Activated naive CD4-positive, alpha-beta T cell treated with anti-CD3 and anti-CD28 coated beads, Interleukin-2, amount 10 ng/mL, durations not matched to agents 7 days and 5 days (primary cell): ENCODE measurements around the gene INSYN2B.

ENCODE experiments used
- CTCF ChIA-PET: fragments of 350-600 bp; sonication (Branson Sonifier 250); formaldehyde crosslinking; loops from one replicate; lab custom pipeline; 2021; ENCODE audit warnings: antibody characterized with exemption; lab: Charles Lee
- DNase-seq: peaks from one replicate; pipeline ENCODE4 v3.0.0-alpha.2; 2020
- H3K27ac Mint-ChIP-seq: one replicate; pipeline ENCODE4 v1.8.0; 2021; ENCODE audit warnings: mild to moderate bottlenecking, moderate library complexity, mixed read lengths
- H3K27me3 Mint-ChIP-seq: one replicate; pipeline ENCODE4 v1.8.0; 2021; ENCODE audit warnings: mild to moderate bottlenecking, mixed read lengths
- H3K36me3 Mint-ChIP-seq: one replicate; pipeline ENCODE4 v1.8.0; 2021; ENCODE audit warnings: mixed read lengths
- H3K4me1 Mint-ChIP-seq: one replicate; pipeline ENCODE4 v1.8.0; 2021; ENCODE audit warnings: mixed read lengths
- H3K4me3 Mint-ChIP-seq: one replicate; pipeline ENCODE4 v1.8.0; 2021; ENCODE audit warnings: mild to moderate bottlenecking, moderate library complexity, mixed read lengths
- H3K9me3 Mint-ChIP-seq: one replicate; pipeline ENCODE4 v1.8.0; 2021; ENCODE audit warnings: mixed read lengths

Gene INSYN2B

GRCh38 chr5:169880012-169880663 is 100.2 kb downstream of the INSYN2B start:
- peaks cover 23% of the 10 kb centered on the region for H3K36me3 Mint-ChIP-seq
- H3K4me3 Mint-ChIP-seq = no peak overlapping the region
- no peak for DNase-seq
- H3K9me3 Mint-ChIP-seq = no peaks in the 10 kb centered on the region
- H3K4me1 Mint-ChIP-seq = no peaks in the 10 kb centered on the region
- no peak overlapping the region for H3K27ac Mint-ChIP-seq
- CTCF ChIA-PET = no interaction called here
- no peaks in the 10 kb centered on the region for H3K27me3 Mint-ChIP-seq

- H3K27me3 Mint-ChIP-seq = no peaks in the 10 kb centered on the region
- peaks cover 13% of the 10 kb centered on the region for H3K36me3 Mint-ChIP-seq
- CTCF ChIA-PET = no interaction called here
- no peak for DNase-seq
- no peak overlapping the region for H3K4me3 Mint-ChIP-seq
- H3K9me3 Mint-ChIP-seq = no peaks in the 10 kb centered on the region
- no peak overlapping the region for H3K27ac Mint-ChIP-seq
- H3K4me1 Mint-ChIP-seq = no peaks in the 10 kb centered on the region
Measured at GRCh38 chr5:169876386-169876785, 103.9 kb downstream of the INSYN2B start.

GRCh38 chr5:169875731-169876130 is 104.6 kb downstream of the INSYN2B start:
- no peaks in the 10 kb centered on the region for H3K4me1 Mint-ChIP-seq
- no peak overlapping the region for H3K27ac Mint-ChIP-seq
- no peaks in the 10 kb centered on the region for H3K9me3 Mint-ChIP-seq
- H3K36me3 Mint-ChIP-seq = peaks cover 13% of the 10 kb centered on the region
- CTCF ChIA-PET = no interaction called here
- no peak overlapping the region for H3K4me3 Mint-ChIP-seq
- no peak for DNase-seq
- H3K27me3 Mint-ChIP-seq = no peaks in the 10 kb centered on the region

- DNase-seq = no peak
- H3K4me1 Mint-ChIP-seq = no peaks in the 10 kb centered on the region
- CTCF ChIA-PET = no interaction called here
- H3K36me3 Mint-ChIP-seq = peaks cover 13% of the 10 kb centered on the region
- no peak overlapping the region for H3K4me3 Mint-ChIP-seq
- H3K27me3 Mint-ChIP-seq = no peaks in the 10 kb centered on the region
- H3K27ac Mint-ChIP-seq = no peak overlapping the region
- H3K9me3 Mint-ChIP-seq = no peaks in the 10 kb centered on the region
Measured at GRCh38 chr5:169875091-169875728, 105.1 kb downstream of the INSYN2B start.

GRCh38 chr5:169874621-169875020 is 105.7 kb downstream of the INSYN2B start:
- no peaks in the 10 kb centered on the region for H3K4me1 Mint-ChIP-seq
- H3K36me3 Mint-ChIP-seq = peaks cover 13% of the 10 kb centered on the region
- no peak overlapping the region for H3K27ac Mint-ChIP-seq
- CTCF ChIA-PET = no interaction called here
- DNase-seq = no peak
- H3K9me3 Mint-ChIP-seq = no peaks in the 10 kb centered on the region
- H3K4me3 Mint-ChIP-seq = no peak overlapping the region
- H3K27me3 Mint-ChIP-seq = no peaks in the 10 kb centered on the region

GRCh38 chr5:169873642-169874041 is 106.7 kb downstream of the INSYN2B start:
- H3K36me3 Mint-ChIP-seq = peaks cover 10% of the 10 kb centered on the region
- H3K27ac Mint-ChIP-seq = no peak overlapping the region
- no peaks in the 10 kb centered on the region for H3K4me1 Mint-ChIP-seq
- no peak overlapping the region for H3K4me3 Mint-ChIP-seq
- CTCF ChIA-PET = no interaction called here
- no peaks in the 10 kb centered on the region for H3K27me3 Mint-ChIP-seq
- no peaks in the 10 kb centered on the region for H3K9me3 Mint-ChIP-seq
- DNase-seq = no peak

GRCh38 chr5:169871826-169872490 is 108.3 kb downstream of the INSYN2B start:
- H3K27ac Mint-ChIP-seq = no peak overlapping the region
- CTCF ChIA-PET = no interaction called here

GRCh38 chr5:169870211-169870610 is 110.1 kb downstream of the INSYN2B start:
- Mint-ChIP-seq H3K4me3 (no peak overlapping the region), H3K36me3 (peaks cover 10% of the 10 kb centered on the region), H3K9me3 (no peaks in the 10 kb centered on the region), H3K27me3 (no peaks in the 10 kb centered on the region), H3K4me1 (no peaks in the 10 kb centered on the region), H3K27ac (no peak overlapping the region)
- no peak for DNase-seq
- CTCF ChIA-PET = no interaction called here

More at GRCh38 chr5:169871826-169872490, 108.3 kb downstream of the INSYN2B start:
- no peaks in the 10 kb centered on the region for H3K4me1 Mint-ChIP-seq
- peaks cover 17% of the 10 kb centered on the region for H3K36me3 Mint-ChIP-seq
- no peak for DNase-seq
- H3K27me3 Mint-ChIP-seq = no peaks in the 10 kb centered on the region
- no peak overlapping the region for H3K4me3 Mint-ChIP-seq
- H3K9me3 Mint-ChIP-seq = no peaks in the 10 kb centered on the region

GRCh38 chr5:169869066-169869465 is 111.2 kb downstream of the INSYN2B start:
- no peak overlapping the region for H3K4me3 Mint-ChIP-seq
- H3K27me3 Mint-ChIP-seq = no peaks in the 10 kb centered on the region
- CTCF ChIA-PET = no interaction called here
- H3K9me3 Mint-ChIP-seq = no peaks in the 10 kb centered on the region
- H3K4me1 Mint-ChIP-seq = no peaks in the 10 kb centered on the region
- no peak for DNase-seq
- peaks cover 10% of the 10 kb centered on the region for H3K36me3 Mint-ChIP-seq
- H3K27ac Mint-ChIP-seq = no peak overlapping the region

- Mint-ChIP-seq H3K9me3 (no peaks in the 10 kb centered on the region), H3K27ac (no peak overlapping the region), H3K4me3 (no peak overlapping the region), H3K27me3 (no peaks in the 10 kb centered on the region), H3K36me3 (peaks cover 10% of the 10 kb centered on the region), H3K4me1 (no peaks in the 10 kb centered on the region)
- DNase-seq = no peak
- CTCF ChIA-PET = no interaction called here
Measured at GRCh38 chr5:169867347-169867746, 112.9 kb downstream of the INSYN2B start.

- no peak overlapping the region for H3K4me3 Mint-ChIP-seq
- no peaks in the 10 kb centered on the region for H3K27me3 Mint-ChIP-seq
- CTCF ChIA-PET = no interaction called here
- peaks cover 8% of the 10 kb centered on the region for H3K4me1 Mint-ChIP-seq
- H3K27ac Mint-ChIP-seq = no peak overlapping the region
- H3K36me3 Mint-ChIP-seq = peaks cover 21% of the 10 kb centered on the region
- no peaks in the 10 kb centered on the region for H3K9me3 Mint-ChIP-seq
- DNase-seq = no peak
Measured at GRCh38 chr5:169864483-169864882, 115.8 kb downstream of the INSYN2B start.

GRCh38 chr5:169862391-169862811 is 117.9 kb downstream of the INSYN2B start:
- Mint-ChIP-seq H3K4me1 (peaks cover 8% of the 10 kb centered on the region), H3K27ac (no peak overlapping the region), H3K4me3 (no peak overlapping the region), H3K27me3 (no peaks in the 10 kb centered on the region), H3K36me3 (peaks cover 17% of the 10 kb centered on the region), H3K9me3 (no peaks in the 10 kb centered on the region)
- CTCF ChIA-PET = no interaction called here
- no peak for DNase-seq

GRCh38 chr5:169861934-169862333 is 118.4 kb downstream of the INSYN2B start:
- no peak for DNase-seq
- H3K4me3 Mint-ChIP-seq = no peak overlapping the region
- H3K27me3 Mint-ChIP-seq = no peaks in the 10 kb centered on the region
- peaks cover 8% of the 10 kb centered on the region for H3K4me1 Mint-ChIP-seq
- no peak overlapping the region for H3K27ac Mint-ChIP-seq
- peaks cover 21% of the 10 kb centered on the region for H3K36me3 Mint-ChIP-seq
- CTCF ChIA-PET = no interaction called here
- no peaks in the 10 kb centered on the region for H3K9me3 Mint-ChIP-seq

- H3K27me3 Mint-ChIP-seq = no peaks in the 10 kb centered on the region
- CTCF ChIA-PET = no interaction called here
- no peaks in the 10 kb centered on the region for H3K9me3 Mint-ChIP-seq
- no peak overlapping the region for H3K4me3 Mint-ChIP-seq
- H3K27ac Mint-ChIP-seq = no peak overlapping the region
- H3K36me3 Mint-ChIP-seq = peaks cover 22% of the 10 kb centered on the region
- H3K4me1 Mint-ChIP-seq = peaks cover 8% of the 10 kb centered on the region
- DNase-seq = no peak
Measured at GRCh38 chr5:169861433-169861832, 118.9 kb downstream of the INSYN2B start.

- Mint-ChIP-seq H3K9me3 (peaks cover under 1% of the 10 kb centered on the region), H3K4me3 (no peak overlapping the region), H3K27ac (peak overlapping the region; percentile 16), H3K36me3 (peaks cover 28% of the 10 kb centered on the region), H3K27me3 (no peaks in the 10 kb centered on the region), H3K4me1 (peaks cover 8% of the 10 kb centered on the region)
- CTCF ChIA-PET = no interaction called here
- no peak for DNase-seq
Measured at GRCh38 chr5:169860585-169860984, 119.7 kb downstream of the INSYN2B start.
